GM18861 (cell line): ENCODE measurements around the gene CNOT11.
"Not testable (repeated sequence)": the region's sequence is repeated elsewhere in the genome, so short reads cannot be mapped to it uniquely, and the experiment has no call there.

Experiments
- ATAC-seq: cut with Tn5 transposase; IDR thresholded peaks from one replicate; pipeline ENCODE4 v1.9.1; 2021; ENCODE audit not compliant: unreplicated experiment

CNOT11 gene

DNA sequence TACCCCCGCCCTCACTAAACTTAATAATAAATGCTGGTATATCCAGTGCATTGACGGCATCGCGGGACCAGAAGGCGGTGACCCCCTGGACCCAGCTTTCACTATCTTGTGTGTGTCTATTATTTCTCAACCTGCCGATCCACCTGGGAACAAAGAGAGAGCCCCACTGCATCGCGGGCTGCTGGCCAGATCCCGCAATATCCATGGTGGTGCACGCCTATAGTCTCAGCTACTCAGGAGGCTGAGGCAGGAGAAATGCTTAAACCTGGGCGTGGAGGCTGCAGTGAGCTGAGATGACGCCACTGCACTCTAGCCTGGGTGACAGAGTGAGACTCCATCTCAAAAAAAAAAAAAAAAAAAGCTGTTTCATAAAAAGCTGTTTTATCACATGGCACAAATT lies 7.8 kb upstream of the CNOT11 start:
- ATAC-seq, result not testable (repeated sequence)

DNA sequence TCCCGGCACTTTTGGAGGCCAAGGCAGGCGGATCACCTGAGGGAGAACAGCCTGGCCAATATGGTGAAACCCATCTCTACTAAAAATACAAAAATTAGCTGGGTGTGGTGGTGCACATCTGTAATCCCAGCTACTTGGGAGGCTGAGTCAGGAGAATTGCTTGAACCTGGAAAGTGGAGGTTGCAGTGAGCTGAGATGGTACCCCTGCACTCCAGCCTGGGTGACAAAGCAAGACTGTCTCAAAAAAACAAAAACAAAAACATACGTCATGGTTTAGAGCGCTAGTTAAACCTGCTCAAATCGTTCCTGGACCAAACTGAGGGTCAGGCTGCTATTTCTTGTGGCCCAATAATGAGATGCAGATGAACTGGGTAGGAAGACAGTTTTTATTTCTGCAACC lies 7.2 kb upstream of the CNOT11 start:
- not testable (repeated sequence) for ATAC-seq

DNA sequence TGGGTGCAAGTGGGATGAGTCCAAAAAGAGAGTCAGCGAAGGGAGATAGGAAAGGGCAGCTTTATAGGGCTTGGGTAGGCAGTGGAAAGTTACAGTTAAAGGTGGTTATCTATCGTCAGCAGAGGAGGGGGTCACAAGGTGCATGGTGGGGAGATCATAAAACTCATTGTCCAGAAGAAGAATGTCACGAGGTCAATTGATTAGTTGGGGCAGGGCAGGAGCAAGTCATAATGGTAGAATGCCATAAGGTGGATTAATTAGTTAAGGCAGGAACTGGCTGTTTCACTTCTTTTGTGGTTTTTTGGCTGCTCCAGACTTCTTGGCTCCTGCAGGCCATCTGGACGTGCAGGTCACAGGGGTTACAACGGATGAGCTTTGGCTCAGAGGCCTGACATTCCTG lies 3.9 kb upstream of the CNOT11 start:
- ATAC-seq, result not testable (repeated sequence)

DNA sequence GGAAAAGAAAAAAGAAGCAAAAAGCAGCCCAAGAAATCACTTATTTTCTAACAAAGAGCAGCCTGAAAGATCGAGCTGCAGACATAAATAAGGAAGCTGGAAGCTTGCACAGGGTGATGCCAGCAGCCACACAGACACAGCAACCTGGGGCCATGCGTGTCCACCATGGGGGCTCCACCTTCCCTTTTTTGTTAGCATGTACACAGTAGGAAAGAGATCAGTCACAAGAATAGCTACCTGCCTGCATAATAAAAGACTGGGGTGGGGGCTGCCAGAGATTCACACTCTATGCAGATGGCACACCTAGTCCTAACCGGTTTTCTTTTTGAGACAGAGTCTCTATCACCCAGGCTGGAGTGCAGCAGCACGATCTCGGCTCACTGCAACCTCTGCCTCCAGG lies 2.9 kb upstream of the CNOT11 start:
- no peak for ATAC-seq

DNA sequence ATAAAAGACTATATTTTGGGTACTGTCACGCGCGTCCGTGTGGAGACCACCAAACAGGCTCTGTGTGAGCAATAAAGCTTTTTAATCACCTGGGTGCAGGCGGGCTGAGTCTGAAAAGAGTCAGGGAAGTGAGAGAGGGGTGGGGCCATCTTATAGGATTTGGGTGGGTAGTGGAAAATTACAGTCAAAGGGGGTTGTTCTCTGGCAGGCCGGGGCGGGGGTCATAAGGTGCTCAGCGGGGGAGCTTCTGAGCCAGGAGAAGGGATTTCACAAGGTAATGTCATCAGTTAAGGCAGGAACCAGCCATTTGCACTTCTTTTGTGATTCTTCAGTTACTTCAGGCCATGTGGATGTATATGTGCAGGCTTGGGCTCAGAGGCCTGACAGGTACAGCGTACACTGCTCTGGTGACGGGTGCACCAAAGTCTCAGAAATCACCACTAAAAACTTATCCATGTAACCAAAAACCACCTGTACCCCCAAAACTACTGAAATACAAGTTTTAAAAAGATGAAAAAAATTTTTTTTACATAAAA lies 1.4 kb upstream of the CNOT11 start:
- not testable (repeated sequence) for ATAC-seq

DNA sequence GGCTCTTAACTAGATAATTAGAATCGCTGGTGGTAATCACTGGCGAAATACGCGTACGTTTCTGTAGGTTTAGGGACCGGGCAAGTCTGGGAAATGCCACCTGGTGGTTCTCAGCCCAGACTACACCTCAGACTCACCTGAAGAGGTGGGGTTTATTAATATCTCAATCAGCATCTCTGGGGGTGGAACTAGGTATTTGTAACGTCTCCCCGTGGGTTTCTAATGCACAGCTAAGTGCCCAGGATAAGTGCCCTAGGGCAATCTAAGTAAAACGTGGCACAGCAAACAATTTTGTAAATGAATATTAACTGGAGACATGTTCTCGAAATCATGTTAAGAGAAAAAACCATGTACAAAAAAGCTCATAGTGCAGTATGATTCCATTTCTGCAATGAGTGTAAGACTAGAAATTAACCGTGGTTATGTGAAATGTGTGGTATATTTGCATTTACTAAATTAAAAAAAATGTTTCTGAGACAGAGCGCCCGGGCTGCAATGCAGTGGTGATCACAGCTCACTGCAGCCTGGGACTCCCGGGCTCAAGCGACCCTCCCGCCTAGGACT lies 760 bp upstream of the CNOT11 start:
- peak; percentile 48 for ATAC-seq

DNA sequence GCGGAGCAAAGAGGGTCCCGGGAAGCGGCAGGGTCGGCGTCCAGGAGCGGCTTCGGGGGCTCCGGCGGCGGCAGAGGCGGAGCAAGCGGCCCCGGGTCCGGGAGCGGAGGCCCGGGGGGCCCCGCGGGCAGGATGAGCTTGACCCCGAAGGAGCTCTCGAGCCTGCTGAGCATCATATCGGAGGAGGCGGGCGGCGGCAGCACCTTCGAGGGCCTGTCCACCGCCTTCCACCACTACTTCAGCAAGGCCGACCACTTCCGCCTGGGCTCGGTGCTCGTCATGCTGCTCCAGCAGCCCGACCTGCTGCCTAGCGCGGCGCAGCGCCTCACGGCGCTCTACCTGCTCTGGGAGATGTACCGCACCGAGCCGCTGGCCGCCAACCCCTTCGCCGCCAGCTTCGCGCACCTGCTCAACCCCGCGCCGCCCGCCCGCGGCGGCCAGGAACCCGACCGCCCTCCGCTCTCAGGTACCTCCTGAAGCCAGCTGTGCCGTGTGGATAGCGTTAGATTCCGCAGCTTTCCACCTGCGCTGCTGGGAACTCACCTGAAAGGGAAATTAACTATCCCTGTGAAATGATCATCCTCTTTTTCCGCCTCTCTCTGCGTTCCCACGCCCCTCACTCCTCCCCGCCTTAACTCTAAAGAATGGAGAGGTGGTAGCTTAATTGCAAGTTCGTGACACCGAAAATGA lies 472 bp downstream of the CNOT11 start:
- peak; percentile 39 for ATAC-seq

DNA sequence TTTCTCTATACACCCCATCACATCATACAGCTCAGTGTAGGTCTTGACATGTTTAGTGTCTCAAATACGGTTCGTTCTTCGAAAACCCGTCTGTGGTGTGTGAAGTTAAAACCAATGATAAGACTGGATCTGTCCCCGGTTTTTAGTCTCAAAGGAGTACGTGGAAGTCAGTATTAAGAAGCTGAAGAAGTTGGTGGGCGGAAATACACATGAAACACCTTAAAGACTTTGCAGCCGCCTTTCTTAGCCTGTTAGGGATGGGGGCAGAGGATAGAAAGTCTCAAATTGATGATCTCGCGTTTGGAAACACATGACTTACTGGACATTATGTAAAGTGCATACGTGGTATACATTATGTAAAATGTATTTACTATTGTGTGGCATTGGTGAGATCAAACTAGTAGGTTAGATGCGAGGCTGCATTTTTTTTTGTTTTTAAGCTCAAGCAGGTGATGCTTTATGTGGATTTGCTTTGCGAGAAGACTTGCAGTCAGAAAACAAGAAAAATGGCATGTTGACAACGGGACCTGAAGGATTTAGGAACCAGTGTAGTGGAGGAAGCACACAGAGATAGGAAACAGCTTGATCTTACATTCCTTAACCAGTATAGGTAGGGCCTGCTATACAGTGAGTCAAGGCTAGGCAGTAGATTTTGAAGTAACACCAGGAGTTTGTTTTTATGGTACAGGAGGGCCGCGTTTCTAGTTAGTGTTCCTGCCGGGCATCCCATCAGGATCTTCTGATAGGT lies 1.2 kb downstream of the CNOT11 start:
- no peak for ATAC-seq

DNA sequence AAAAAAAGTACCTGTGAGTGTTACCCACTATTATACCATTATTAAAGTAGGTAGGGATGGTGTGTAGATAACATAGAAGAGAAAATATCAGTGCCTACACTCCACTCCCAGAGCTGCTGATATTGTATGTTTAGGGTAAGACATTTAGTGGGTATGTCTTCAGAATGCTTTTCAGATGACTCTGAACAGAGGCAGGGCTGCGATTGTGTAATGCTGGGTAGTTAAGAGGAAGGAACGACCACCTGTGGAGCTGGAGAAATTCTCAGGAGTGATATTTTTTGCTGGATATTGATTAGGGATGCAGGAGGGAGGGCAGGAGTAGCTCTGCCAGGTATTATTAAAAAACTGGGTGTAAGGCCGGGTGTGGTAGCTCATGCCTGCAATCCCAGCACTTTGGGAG lies 2.8 kb downstream of the CNOT11 start:
- no peak for ATAC-seq

DNA sequence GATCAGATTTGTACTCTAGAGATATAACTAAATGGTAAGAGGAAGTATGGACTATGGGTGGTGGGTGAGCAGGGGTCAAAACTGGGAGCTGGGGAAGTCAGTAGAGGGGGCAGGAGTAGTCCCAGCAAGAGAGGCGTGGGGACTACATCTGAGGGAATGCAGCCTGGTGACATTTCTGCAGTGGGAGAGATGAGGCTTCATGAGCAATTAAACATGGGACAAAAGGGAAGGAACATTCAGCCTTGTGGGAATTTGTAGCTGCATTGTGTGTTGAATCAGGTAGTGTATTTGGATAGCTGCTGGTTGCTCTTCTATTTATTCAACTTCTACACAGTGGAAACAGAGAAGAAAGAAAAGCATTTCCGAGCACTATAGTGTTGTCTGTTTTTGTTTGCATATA lies 3.6 kb downstream of the CNOT11 start:
- ATAC-seq, result no peak

DNA sequence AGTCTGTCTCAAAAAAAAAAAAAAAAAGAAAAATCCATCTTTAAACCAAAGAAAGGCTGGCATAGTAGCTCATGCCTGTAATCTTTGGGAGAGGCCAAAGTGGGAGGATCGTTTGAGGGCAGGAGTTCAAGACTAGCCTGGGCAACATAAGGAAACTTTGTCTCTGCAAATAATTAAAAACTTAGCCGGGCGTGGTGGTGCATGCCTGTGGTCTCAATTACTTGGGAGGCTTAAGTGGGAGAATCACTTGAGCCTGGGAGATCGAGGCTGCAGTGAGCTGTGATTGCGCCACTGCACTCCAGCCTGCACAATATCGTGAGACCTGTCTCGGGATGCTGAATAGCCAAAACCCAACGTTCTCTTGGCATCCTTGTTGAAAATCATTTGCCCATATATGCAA lies 6.1 kb downstream of the CNOT11 start:
- ATAC-seq, result no peak

DNA sequence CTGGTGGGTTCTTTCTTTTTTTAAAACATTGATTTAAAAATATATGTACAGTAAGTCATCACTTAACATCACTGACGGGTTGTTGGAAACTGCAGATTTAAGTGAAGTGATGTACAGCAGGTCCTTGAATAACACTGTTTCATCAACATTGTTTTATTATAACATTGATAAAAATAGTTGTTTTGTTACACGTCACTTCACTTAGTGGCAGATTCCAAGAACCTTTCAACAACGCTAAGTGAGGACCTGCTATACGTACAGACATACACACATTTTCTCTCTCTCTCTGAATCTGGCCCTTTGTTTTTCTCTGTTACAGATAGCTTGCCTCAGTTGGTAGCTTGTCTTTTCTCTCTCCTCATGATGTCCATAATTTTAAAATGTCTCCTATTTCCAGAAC lies 9.5 kb downstream of the CNOT11 start:
- no peak for ATAC-seq

DNA sequence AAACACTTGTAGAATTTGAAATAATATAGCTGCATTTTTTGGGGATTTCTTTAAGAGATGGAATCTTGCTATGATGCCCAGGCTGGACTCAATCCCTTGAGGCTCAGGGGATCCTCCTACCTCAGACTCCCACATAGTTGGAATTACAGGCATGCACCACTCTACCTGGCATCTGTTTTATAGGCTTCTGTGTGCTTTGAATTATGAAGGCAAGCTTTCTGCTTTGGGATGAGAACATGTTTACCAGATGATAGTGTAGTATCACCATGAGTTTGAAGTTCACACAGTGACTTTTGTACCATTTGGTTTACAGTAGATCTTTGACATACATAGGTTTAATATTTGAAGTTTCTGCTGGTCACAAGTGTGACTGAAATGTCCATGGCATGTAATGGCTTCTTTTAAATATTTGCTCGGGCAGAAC lies 10.7 kb downstream of the CNOT11 start:
- ATAC-seq, result no peak

DNA sequence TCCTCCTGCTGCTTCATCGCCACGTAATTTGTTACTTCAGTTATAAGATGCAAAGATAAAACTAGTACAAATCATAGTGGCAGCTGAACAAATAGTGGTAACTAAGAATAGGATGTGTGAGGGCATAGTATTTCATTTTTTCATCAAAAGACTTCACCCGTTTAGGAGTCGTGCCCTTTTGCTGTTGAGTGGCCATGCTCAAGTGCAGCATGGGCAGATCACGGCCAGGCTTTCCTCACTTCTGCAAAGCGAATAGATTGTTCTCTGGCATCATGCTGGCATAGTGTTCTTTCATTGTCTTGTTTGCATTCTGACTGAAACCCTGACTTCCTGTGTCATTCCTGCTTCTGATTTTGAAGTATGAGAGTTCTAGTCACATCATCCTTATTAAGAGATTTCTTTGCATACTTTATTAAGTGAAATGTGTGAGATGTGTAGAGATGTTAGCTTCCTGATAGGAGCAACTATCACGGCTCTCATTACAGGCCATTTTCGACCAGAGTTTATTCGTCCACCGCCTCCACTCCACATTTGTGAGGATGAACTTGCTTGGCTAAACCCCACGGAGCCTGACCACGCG lies 11.8 kb downstream of the CNOT11 start:
- no peak for ATAC-seq

DNA sequence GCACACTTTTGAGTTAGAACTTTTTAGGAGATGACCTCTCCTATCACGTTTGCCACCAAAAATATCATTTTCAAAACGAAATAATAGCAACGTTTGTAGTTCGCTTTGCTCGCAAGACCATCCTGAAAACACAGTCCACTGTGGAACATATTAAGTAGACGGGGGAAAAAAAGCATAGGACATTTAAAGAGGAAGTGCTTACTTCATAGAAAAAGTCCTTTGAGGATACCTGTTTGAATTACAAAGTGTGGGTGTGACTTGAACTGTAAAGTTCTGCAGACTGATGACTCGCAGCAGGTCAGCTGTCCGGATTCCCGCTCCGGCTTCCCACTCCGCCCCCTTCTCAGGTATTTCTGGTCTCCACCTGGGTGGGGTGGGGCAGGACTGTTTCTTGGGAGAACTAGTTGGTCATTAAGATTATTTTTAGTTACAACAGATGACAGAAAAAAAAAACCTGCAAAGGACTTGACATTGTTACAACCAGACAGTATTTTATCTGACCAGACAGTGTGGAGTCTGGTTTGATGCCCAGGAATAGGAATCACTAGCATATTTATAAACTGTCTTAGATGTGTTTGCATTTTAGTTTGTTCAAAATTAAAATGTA lies 13.3 kb downstream of the CNOT11 start:
- no peak for ATAC-seq

DNA sequence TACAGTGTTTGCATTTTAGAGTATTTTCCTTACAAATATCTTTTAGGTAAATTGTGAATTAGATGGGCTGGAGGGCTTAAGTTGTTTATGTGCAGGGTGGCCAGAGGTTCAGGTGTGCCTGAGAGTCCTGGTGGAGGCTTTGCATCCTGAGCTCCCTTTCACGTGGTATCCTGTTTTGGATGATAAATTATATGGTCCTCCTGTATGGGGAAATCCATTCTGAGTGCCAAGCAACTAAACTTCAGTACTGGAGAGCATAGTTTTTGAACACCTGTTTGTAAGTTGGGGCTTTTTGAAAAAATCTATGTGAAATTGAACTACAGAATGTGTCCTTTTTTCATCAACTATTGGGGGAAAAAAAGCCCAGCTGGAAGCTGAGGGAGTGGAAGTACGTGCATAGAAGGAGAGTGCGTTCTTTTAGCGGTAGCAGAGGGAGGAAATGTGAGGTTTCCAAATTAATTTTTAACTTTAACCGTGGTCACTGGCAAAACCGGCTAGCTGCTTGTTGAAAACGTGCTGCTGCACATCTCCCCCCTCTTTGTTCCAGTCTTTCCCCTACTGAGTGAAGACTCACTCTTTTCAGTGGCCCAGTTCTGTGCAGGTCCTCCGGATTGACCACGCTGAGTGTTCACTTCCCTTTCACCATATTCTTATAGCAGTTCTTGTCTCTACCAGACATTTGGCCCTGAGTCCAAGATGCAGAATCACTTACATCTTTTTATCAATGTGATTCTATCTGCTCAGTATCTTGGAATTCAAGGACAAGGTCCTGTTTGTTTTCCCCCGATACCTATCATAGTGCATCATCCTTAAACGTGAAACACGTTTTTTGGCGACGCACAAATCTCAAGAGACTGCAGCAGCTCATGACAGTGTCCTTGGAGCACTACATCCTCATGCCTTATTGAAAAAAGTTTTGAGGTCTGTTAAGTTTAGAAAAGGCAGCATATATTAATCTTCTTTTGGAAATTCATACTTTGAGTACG lies 15.3 kb downstream of the CNOT11 start:
- peak; percentile 57 for ATAC-seq

DNA sequence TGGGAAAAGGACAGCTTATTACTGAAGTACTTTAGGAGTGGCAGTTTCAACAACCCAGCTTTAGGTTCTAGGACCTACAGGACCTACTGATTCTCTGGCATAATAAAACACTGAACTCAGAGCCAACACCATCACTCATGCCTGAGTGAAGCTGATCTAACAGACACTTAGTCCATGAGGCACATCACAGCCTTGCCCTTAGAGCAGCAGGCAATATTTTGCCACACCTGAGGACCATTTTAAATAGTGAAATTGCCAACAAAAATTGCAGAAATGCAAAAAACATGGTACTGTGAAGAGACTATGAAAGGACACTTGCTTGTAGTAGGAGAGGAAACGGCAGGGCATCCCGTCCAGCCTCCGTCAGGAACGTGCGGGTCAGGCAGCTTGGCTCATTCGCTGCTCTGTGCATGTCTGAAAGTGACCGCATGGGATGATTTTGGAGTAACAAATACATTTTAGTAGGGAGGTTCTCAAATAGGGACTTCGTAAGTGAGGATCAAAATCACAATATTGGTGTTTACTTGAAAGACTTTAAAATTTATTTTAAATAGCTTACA lies 18.1 kb downstream of the CNOT11 start:
- ATAC-seq, result no peak

DNA sequence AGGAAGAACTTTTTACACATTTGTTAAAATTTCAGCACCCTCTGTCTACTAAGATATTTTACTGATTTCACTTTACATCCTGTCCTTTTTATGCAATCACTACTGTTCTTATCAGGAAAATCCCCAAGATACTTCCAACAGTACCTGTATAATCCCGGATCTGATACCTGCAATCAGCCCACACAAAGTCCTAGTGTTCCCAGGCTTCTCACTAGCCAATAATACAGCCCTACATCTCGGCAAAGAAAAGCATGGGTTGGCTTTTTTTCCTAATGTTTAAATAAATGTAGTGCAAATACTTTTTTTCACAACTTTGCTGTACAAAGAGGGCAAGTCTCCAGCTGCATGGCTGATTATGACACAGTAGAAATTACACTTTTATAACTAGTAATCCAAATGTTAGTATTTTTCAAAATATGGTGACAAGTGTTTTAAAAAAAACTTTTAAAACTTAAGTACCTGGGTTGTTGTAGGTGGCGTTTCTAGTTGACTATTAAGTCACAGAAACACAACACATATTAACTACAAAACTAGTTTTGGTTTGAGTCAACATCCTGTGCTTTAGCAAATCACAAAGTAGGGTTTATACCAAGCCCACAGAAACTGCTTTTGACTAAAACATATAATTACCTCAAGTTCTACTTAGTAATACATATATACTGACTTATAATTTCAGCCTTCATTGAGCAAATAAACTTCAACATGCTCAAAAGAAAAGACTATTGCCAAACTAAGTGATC lies 19.5 kb downstream of the CNOT11 start:
- ATAC-seq, result peak; percentile 76

DNA sequence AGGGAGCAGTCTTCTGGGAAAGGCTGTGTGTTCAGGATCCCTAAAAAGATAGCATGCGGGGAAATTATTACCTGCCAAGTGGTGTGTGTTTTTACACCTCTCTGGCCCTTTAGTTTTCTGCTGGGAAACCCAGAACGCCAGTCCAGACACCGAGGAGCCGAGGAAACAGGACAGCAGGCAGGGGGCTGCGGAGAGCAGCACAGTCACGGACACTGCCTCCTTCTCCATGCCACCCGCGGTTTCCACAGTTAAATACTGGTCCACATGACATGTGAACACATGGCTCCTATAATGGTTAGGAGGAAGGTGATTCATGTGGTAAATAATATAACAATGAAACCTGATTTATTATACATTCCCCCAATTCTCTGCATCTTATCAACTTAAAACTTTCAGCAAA lies 20.4 kb downstream of the CNOT11 start:
- no peak for ATAC-seq
